Endothelial cell of umbilical vein (primary cell): ENCODE results near the gene ZNF618. TPM values are rescaled to one million over a fixed set of nuclear protein-coding genes. Genes with fewer than 3 reads are reported as not detected.

Source experiments
- BruUV-seq: library from RNA; stranded (reverse); fragments of 400-500 nt; replicated peaks from 2 replicates; lab custom pipeline; 2021; lab: Mats Ljungman, UMichigan
- CTCF ChIA-PET: fragments of 300-600, 350-600 bp; sonication (Branson Sonifier 250); formaldehyde crosslinking; loops from one replicate; lab custom pipeline; 2021; ENCODE audit warnings: antibody characterized with exemption, inconsistent platforms; lab: Charles Lee
- POLR2A ChIA-PET: fragments of 300-600, 350-600 bp; sonication (Branson Sonifier 250); formaldehyde crosslinking; loops from one replicate; lab custom pipeline; 2021; ENCODE audit warnings: antibody characterized with exemption, inconsistent platforms; lab: Charles Lee
- DNase-seq: peaks from one replicate; pipeline ENCODE4 v3.0.0-alpha.2; 2011; ENCODE audit warnings: low read depth, low spot score
- FAIRE-seq: peaks from 2 replicates; lab custom pipeline; 2011; peaks lifted over from hg19 to GRCh38; lab: Jason Lieb, UNC
- H2AFZ ChIP-seq: 2 replicates; pipeline ENCODE4 v1.6.0; 2012; ENCODE audit warnings: low read depth, low read length, control low read depth, inconsistent platforms
- H3K27ac ChIP-seq: 2 replicates; pipeline ENCODE4 v1.5.1; 2011; ENCODE audit warnings: low read depth, mild to moderate bottlenecking, control low read depth, low read length, moderate library complexity; ENCODE audit not compliant: insufficient read depth
- H3K27me3 ChIP-seq, 2 experiments: 2 replicates each; pipeline versions ENCODE4 v1.6.0 to v1.6.1; 2011; ENCODE audit warnings: low read length in 2 of 2, mixed read lengths in 1 of 2; ENCODE audit not compliant: control insufficient read depth in 2 of 2, insufficient read depth in 2 of 2
- H3K36me3 ChIP-seq, 2 experiments: 2 replicates in 1 of 2; 3 replicates in 1 of 2; pipeline ENCODE4 v1.5.1; 2011; ENCODE audit warnings: low read length in 2 of 2, mild to moderate bottlenecking in 1 of 2, moderate library complexity in 1 of 2; ENCODE audit not compliant: control insufficient read depth in 2 of 2, insufficient read depth in 2 of 2; ENCODE audit errors: extremely low read depth in 1 of 2
- H3K4me1 ChIP-seq: 3 replicates; pipeline ENCODE4 v1.5.1; 2011; ENCODE audit warnings: mild to moderate bottlenecking, low read length; ENCODE audit not compliant: control insufficient read depth, insufficient read depth; ENCODE audit errors: extremely low read depth
- H3K4me2 ChIP-seq: 2 replicates; pipeline ENCODE4 v1.6.1; 2011; ENCODE audit warnings: low read length, control low read depth, mixed read lengths; ENCODE audit not compliant: insufficient read depth
- H3K4me3 ChIP-seq, 3 experiments: fragments of 200-600 bp in 1 of 3; sonication (generic), shearing (Covaris generic) in 1 of 3; replicated peaks in 1 of 3; 2 replicates each; pipeline ENCODE4 v1.5.1; 2011 to 2016; ENCODE audit warnings: control low read depth in 3 of 3, low read length in 3 of 3, mild to moderate bottlenecking in 2 of 3, inconsistent platforms in 1 of 3, low read depth in 1 of 3, moderate library complexity in 1 of 3; ENCODE audit not compliant: insufficient read depth in 1 of 3
- H3K79me2 ChIP-seq: 2 replicates; pipeline ENCODE4 v1.6.0; 2012; ENCODE audit warnings: low read length, inconsistent platforms; ENCODE audit not compliant: control insufficient read depth, insufficient read depth
- H3K9ac ChIP-seq: replicated peaks from 2 replicates; pipeline ENCODE3; 2011; ENCODE audit warnings: low read length, control low read depth; ENCODE audit not compliant: insufficient read depth; ENCODE audit errors: extremely low read depth
- H3K9me1 ChIP-seq: replicated peaks from 3 replicates; pipeline ENCODE4 v1.6.0; 2011; ENCODE audit warnings: mild to moderate bottlenecking, low read length; ENCODE audit not compliant: control insufficient read depth, insufficient read depth; ENCODE audit errors: extremely low read depth
- H3K9me3 ChIP-seq: replicated peaks from 2 replicates; pipeline ENCODE4 v1.5.1; 2012; ENCODE audit warnings: low read length, inconsistent platforms; ENCODE audit not compliant: control insufficient read depth, insufficient read depth
- H4K20me1 ChIP-seq: replicated peaks from 2 replicates; pipeline ENCODE3; 2011; ENCODE audit warnings: mild to moderate bottlenecking, low read length; ENCODE audit not compliant: control insufficient read depth, insufficient read depth; ENCODE audit errors: extremely low read depth
- CTCF ChIP-seq, 2 donors: IDR thresholded peaks; 1 replicate in 1 of 2; 2 replicates in 1 of 2; pipeline ENCODE4 v1.5.1; 2011; ENCODE audit warnings: low read length in 2 of 2, mild to moderate bottlenecking in 2 of 2, moderate library complexity in 2 of 2, control low read depth in 1 of 2, inconsistent platforms in 1 of 2, low read depth in 1 of 2; ENCODE audit not compliant: insufficient read depth in 1 of 2; ENCODE audit errors: extremely low read depth in 1 of 2
- EZH2 ChIP-seq: IDR thresholded peaks from 2 replicates; pipeline ENCODE4 v1.6.1; 2012; ENCODE audit warnings: borderline replicate concordance, low read depth, mild to moderate bottlenecking, moderate library complexity, low read length, inconsistent platforms; ENCODE audit not compliant: severe bottlenecking
- FOS ChIP-seq: IDR thresholded peaks from 2 replicates; pipeline ENCODE4 v1.6.1; 2011; ENCODE audit warnings: mild to moderate bottlenecking, low read length, moderate library complexity, borderline replicate concordance; ENCODE audit not compliant: insufficient read depth
- GATA2 ChIP-seq: IDR thresholded peaks from 2 replicates; pipeline ENCODE4 v1.7.0; 2011; ENCODE audit warnings: low read depth, mild to moderate bottlenecking, moderate library complexity, mixed read lengths, low read length; ENCODE audit not compliant: insufficient read length, insufficient read depth
- JUN ChIP-seq: IDR thresholded peaks from 2 replicates; pipeline ENCODE4 v1.6.1; 2011; ENCODE audit warnings: borderline replicate concordance, low read depth; ENCODE audit not compliant: insufficient read length, insufficient read depth
- MAX ChIP-seq: IDR thresholded peaks from 2 replicates; pipeline ENCODE4 v1.6.1; 2011; ENCODE audit not compliant: insufficient read depth, insufficient read length
- MYC ChIP-seq: IDR thresholded peaks from one replicate; pipeline ENCODE4 v1.6.1; 2011; ENCODE audit warnings: mild to moderate bottlenecking, low read depth, low read length
- POLR2A ChIP-seq: IDR thresholded peaks from 2 replicates; pipeline ENCODE4 v1.6.1; 2012; ENCODE audit warnings: low read depth, mild to moderate bottlenecking, control low read depth, low read length
- POLR2AphosphoS5 ChIP-seq: IDR thresholded peaks from 2 replicates; pipeline ENCODE4 v1.6.1; 2012; ENCODE audit warnings: low read depth, mild to moderate bottlenecking, control low read depth, low read length, moderate library complexity; ENCODE audit not compliant: insufficient read depth
- dilution Hi-C: fragments of 300-500 bp; cut with MboI; formaldehyde crosslinking; loops from one replicate; pipeline ENCODE4 v1.15.0; 2019; ENCODE audit warnings: low sequenced_read_pairs; ENCODE audit not compliant: extremely low pct_ligation_motif_present
- intact Hi-C: fragments of 100-400 bp; cut with micrococcal nuclease; formaldehyde crosslinking; loops from one replicate; pipeline ENCODE4 v1.10.0; 2022
- polyA plus RNA-seq, 4 experiments: library from polyadenylated mRNA; depleted of rRNA in 3 of 4; stranded (reverse) in 3 of 4; unstranded in 1 of 4; fragments of >200 nt; gene quantifications; 2 replicates each; pipeline versions ENCODE4 v1.2.1 to v1.2.3, GENCODE V29; 2011 to 2012; ENCODE audit warnings: missing spikeins in 1 of 4
- total RNA-seq: library from RNA; stranded (reverse); gene quantifications from 2 replicates; pipeline ENCODE4 v1.2.3, GENCODE V29; 2021

ZNF618 gene
- total and polyA plus RNA-seq, 2 donors (not counting 3 experiments of a cell fraction or from before 2014, with no cell fraction given) = 22.6 to 80.3 TPM

- CTCF ChIA-PET = interaction anchor here (1.4 to 2.2 kb wide), 3 partner anchors 13 to 67 kb away, joined by 4 to 8 read pairs (median 7); partner anchors contain the start of gene ZNF618
These were observed 67.3 kb downstream of the ZNF618 start for GRCh38 chr9:113943112-113944009.

GRCh38 chr9:113945784-113946183 is 69.7 kb downstream of the ZNF618 start:
- POLR2A ChIA-PET = no interaction called here
- dilution Hi-C loops (no loop called here), intact Hi-C loops (no loop called here)
- no peak overlapping the region for H3K27ac ChIP-seq
- no peak overlapping the region for H3K4me3 ChIP-seq
- no peaks in the 10 kb centered on the region for H3K4me1 ChIP-seq
- H4K20me1 ChIP-seq = no peaks in the 10 kb centered on the region
- no peaks in the 10 kb centered on the region for H3K27me3 ChIP-seq
- TF ChIP-seq MAX (no peak), POLR2AphosphoS5 (no peak), JUN (no peak), CTCF (IDR thresholded peaks at IDR 0.05; ENCODE audit: extremely low read depth in 1 of 2, insufficient read depth in 1 of 2, low read depth in 1 of 2, low read length in 2 of 2) (no peak), POLR2A (no peak), FOS (no peak), EZH2 (no peak), GATA2 (no peak), MYC (no peak)
- FAIRE-seq (no peak), DNase-seq (no peak)
- peaks cover 0 to 2% of the 10 kb centered on the region in 2 experiments for H3K36me3 ChIP-seq
- H3K79me2 ChIP-seq = peaks cover 57% of the 10 kb centered on the region
- H3K9me1 ChIP-seq = no peaks in the 10 kb centered on the region
- CTCF ChIA-PET = no interaction called here
- no peak overlapping the region for H3K4me2 ChIP-seq
- no peak overlapping the region for H2AFZ ChIP-seq
- BruUV-seq = no TSS peak
- no peaks in the 10 kb centered on the region for H3K9me3 ChIP-seq
- no peak overlapping the region for H3K9ac ChIP-seq

More at GRCh38 chr9:113943112-113944009, 67.3 kb downstream of the ZNF618 start:
- no TSS peak for BruUV-seq
- intact Hi-C loops = no loop called here
- Histone ChIP-seq H2AFZ (no peak overlapping the region), H3K9me3 (no peaks in the 10 kb centered on the region), H4K20me1 (no peaks in the 10 kb centered on the region), H3K4me1 (no peaks in the 10 kb centered on the region), H3K9ac (no peak overlapping the region), H3K9me1 (no peaks in the 10 kb centered on the region), H3K4me2 (no peak overlapping the region), H3K27ac (no peak overlapping the region), H3K27me3 (no peaks in the 10 kb centered on the region), H3K4me3 (no peak overlapping the region), H3K79me2 (peaks cover 53% of the 10 kb centered on the region), H3K36me3 (peaks cover 0 to 2% of the 10 kb centered on the region in 2 experiments)
- FAIRE-seq (no peak), DNase-seq (no peak)
- no peak for TF ChIP-seq POLR2AphosphoS5
- TF ChIP-seq FOS = no peak
- no peak for TF ChIP-seq POLR2A
- TF ChIP-seq MYC = no peak
- no peak for TF ChIP-seq GATA2
- dilution Hi-C loops = no loop called here
- POLR2A ChIA-PET = no interaction called here
